Measurements from ENCODE around the gene CDH18.

Gene CDH18

GRCh38 chr5:19928562-19929421, 59.2 kb downstream of the CDH18 start:
- no peak for DNase-seq

- no peak for DNase-seq
These were observed 60.1 kb downstream of the CDH18 start for GRCh38 chr5:19927919-19928318.

- DNase-seq: no peak
These were observed 60.8 kb downstream of the CDH18 start for GRCh38 chr5:19927170-19927569.

GRCh38 chr5:19923742-19924141, 64.3 kb downstream of the CDH18 start:
- no peak for DNase-seq

GRCh38 chr5:19920761-19921160, 67.2 kb downstream of the CDH18 start:
- DNase-seq: no peak

GRCh38 chr5:19918780-19919179, 69.2 kb downstream of the CDH18 start:
- no peak for DNase-seq

GRCh38 chr5:19917588-19918122, 70.3 kb downstream of the CDH18 start:
- DNase-seq: no peak

GRCh38 chr5:19910136-19910535, 77.9 kb downstream of the CDH18 start:
- DNase-seq: no peak

GRCh38 chr5:19904766-19905165, 83.2 kb downstream of the CDH18 start:
- no peak for DNase-seq

- DNase-seq: no peak
These were observed 84.4 kb downstream of the CDH18 start for GRCh38 chr5:19903611-19904010.

GRCh38 chr5:19902316-19902934, 85.6 kb downstream of the CDH18 start:
- DNase-seq: no peak

GRCh38 chr5:19900269-19900668, 87.7 kb downstream of the CDH18 start:
- no peak for DNase-seq

- no peak for DNase-seq
These were observed 96.3 kb downstream of the CDH18 start for GRCh38 chr5:19891658-19892057.

GRCh38 chr5:19886123-19886917, 101.7 kb downstream of the CDH18 start:
- DNase-seq: no peak

- no peak for DNase-seq
These were observed 102.8 kb downstream of the CDH18 start for GRCh38 chr5:19885040-19885824.

- no peak for DNase-seq
These were observed 107.1 kb downstream of the CDH18 start for GRCh38 chr5:19880859-19881436.

- no peak for DNase-seq
These were observed 107.5 kb downstream of the CDH18 start for GRCh38 chr5:19880458-19880857.

GRCh38 chr5:19874811-19875210, 113.2 kb downstream of the CDH18 start:
- no peak for DNase-seq

GRCh38 chr5:19866090-19866450, 121.9 kb downstream of the CDH18 start:
- no peak for DNase-seq

GRCh38 chr5:19865336-19866089, 122.5 kb downstream of the CDH18 start:
- DNase-seq: no peak

- DNase-seq: no peak
These were observed 125.3 kb downstream of the CDH18 start for GRCh38 chr5:19862711-19863110.

Data from activated naive CD4-positive, alpha-beta T cell treated with anti-CD3 and anti-CD28 coated beads, Interleukin-2, amount 50 U/mL, for 16 hours (primary cell).